Uterus (tissue), 4 donors: ENCODE measurements around the gene SNRNP40. TPM values are rescaled to one million over a fixed set of nuclear protein-coding genes. Genes with fewer than 3 reads are reported as not detected.

Experiments
- DNase-seq, 2 donors: peaks; one replicate each; pipeline ENCODE4 v3.0.0-alpha.2; 2019 to 2020
- H3K27ac ChIP-seq, 2 donors: fragments of 200-600 bp; sonication (generic); 1 replicate in 1 of 2; 2 replicates in 1 of 2; pipeline ENCODE4 v1.5.1; 2016 to 2018
- H3K27me3 ChIP-seq, 2 donors: fragments of 200-600 bp; sonication (generic); one replicate each; pipeline ENCODE4 v1.5.1; 2018 to 2019; ENCODE audit warnings: control low read depth in 1 of 2
- H3K36me3 ChIP-seq, 2 donors: fragments of 200-600 bp; sonication (generic); one replicate each; pipeline ENCODE4 v1.5.1; 2019; ENCODE audit warnings: control low read depth in 1 of 2
- H3K4me1 ChIP-seq, 2 donors: fragments of 200-600 bp; sonication (generic); one replicate each; pipeline ENCODE4 v1.5.1; 2018 to 2019; ENCODE audit warnings: control low read depth in 1 of 2
- H3K4me3 ChIP-seq, 2 donors: fragments of 200-600 bp; sonication (generic); 1 replicate in 1 of 2; 2 replicates in 1 of 2; pipeline ENCODE4 v1.5.1; 2018 to 2019; ENCODE audit warnings: mild to moderate bottlenecking in 1 of 2
- H3K9me3 ChIP-seq, 2 donors: fragments of 200-600 bp; sonication (generic); one replicate each; pipeline ENCODE4 v1.5.1; 2019; ENCODE audit warnings: control low read depth in 1 of 2
- CTCF ChIP-seq, 4 experiments: fragments of 200-600 bp in 2 of 4; fragments of 450-650 bp in 2 of 4; sonication (generic) in 2 of 4; IDR thresholded peaks; one replicate each; pipeline ENCODE4 v1.5.1; 2016 to 2019; ENCODE audit warnings: antibody characterized with exemption in 4 of 4, mild to moderate bottlenecking in 2 of 4, moderate library complexity in 1 of 4
- POLR2A ChIP-seq, 2 donors: fragments of 450-650 bp; IDR thresholded peaks; one replicate each; pipeline ENCODE4 v1.6.1; 2016; ENCODE audit warnings: antibody characterized with exemption in 2 of 2, mild to moderate bottlenecking in 1 of 2, moderate library complexity in 1 of 2
- intact Hi-C: fragments of 100-400 bp; cut with DNase I; formaldehyde crosslinking; loops from one replicate; pipeline ENCODE4 v1.15.1; 2023; ENCODE audit warnings: low total_unique reads
- total RNA-seq, 4 donors: library from RNA; depleted of rRNA in 3 of 4; stranded (reverse); fragments of >200 nt in 3 of 4; gene quantifications; one replicate each; pipeline versions ENCODE4 v1.1.0 to v1.2.4, GENCODE V29; 2014 to 2023
- donor health status: DM: yes; HTN: yes; CAD: no.

The SNRNP40 gene
- total RNA-seq, 4 donors from 2014 or later, result 35.1 to 99.5 (median 58.5) TPM

GRCh38 chr1:31231802-31232201 lies 64.8 kb downstream of the SNRNP40 start:
- H3K4me3 ChIP-seq, result no peak overlapping the region
- intact Hi-C loops, result no loop called here
- H3K9me3 ChIP-seq, result no peaks in the 10 kb centered on the region
- DNase-seq, result no peak
- no peaks in the 10 kb centered on the region for H3K36me3 ChIP-seq
- TF ChIP-seq POLR2A (IDR thresholded peaks at IDR 0.05) (no peak), CTCF (IDR thresholded peaks at IDR 0.05) (no peak)
- H3K27me3 ChIP-seq, result no peaks in the 10 kb centered on the region
- H3K27ac ChIP-seq, result no peak overlapping the region
- H3K4me1 ChIP-seq, result no peaks in the 10 kb centered on the region

- no peaks in the 10 kb centered on the region for H3K4me1 ChIP-seq
- intact Hi-C loops, result no loop called here
- TF ChIP-seq POLR2A (IDR thresholded peaks at IDR 0.05) (no peak), CTCF (IDR thresholded peaks at IDR 0.05) (no peak)
- no peaks in the 10 kb centered on the region for H3K27me3 ChIP-seq
- H3K9me3 ChIP-seq, result no peaks in the 10 kb centered on the region
- DNase-seq, result no peak
- H3K4me3 ChIP-seq, result no peak overlapping the region
- no peak overlapping the region for H3K27ac ChIP-seq
- H3K36me3 ChIP-seq, result no peaks in the 10 kb centered on the region
These were observed 66.2 kb downstream of the SNRNP40 start for GRCh38 chr1:31230378-31230777.

DNA sequence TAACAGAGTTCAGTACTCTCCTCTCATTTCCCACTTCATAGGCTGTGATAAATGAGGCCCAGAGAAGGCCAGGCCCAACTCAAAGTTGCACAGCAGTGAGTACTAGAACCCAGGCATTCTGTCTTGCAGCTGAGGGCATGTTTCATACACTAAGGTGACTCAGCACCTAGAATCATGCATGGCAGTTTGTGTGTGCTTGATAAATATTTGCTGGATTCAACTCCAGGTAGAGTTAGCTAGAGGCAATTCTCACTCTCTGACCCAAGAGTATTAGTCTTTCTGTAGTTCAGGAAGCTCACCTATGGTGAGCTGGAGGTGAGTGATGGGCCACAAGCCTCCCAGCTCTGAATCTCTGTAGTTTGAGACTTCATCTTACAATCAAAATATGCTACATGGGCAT lies 67.6 kb downstream of the SNRNP40 start:
- Histone ChIP-seq H3K36me3 (no peaks in the 10 kb centered on the region), H3K4me3 (no peak overlapping the region), H3K4me1 (no peaks in the 10 kb centered on the region), H3K27ac (no peak overlapping the region), H3K9me3 (no peaks in the 10 kb centered on the region), H3K27me3 (no peaks in the 10 kb centered on the region)
- intact Hi-C loops, result no loop called here
- DNase-seq, result no peak
- no peak for TF ChIP-seq POLR2A (IDR thresholded peaks at IDR 0.05)
- no peak for TF ChIP-seq CTCF (IDR thresholded peaks at IDR 0.05)

GRCh38 chr1:31227891-31228568 lies 68.6 kb downstream of the SNRNP40 start:
- H3K4me3 ChIP-seq, result no peak overlapping the region
- no peak for DNase-seq
- H3K27ac ChIP-seq, result no peak overlapping the region
- H3K9me3 ChIP-seq, result no peaks in the 10 kb centered on the region
- no peaks in the 10 kb centered on the region for H3K36me3 ChIP-seq
- TF ChIP-seq POLR2A (IDR thresholded peaks at IDR 0.05) (no peak), CTCF (IDR thresholded peaks at IDR 0.05) (no peak)
- H3K4me1 ChIP-seq, result no peaks in the 10 kb centered on the region
- no peaks in the 10 kb centered on the region for H3K27me3 ChIP-seq
- intact Hi-C loops, result no loop called here

GRCh38 chr1:31224068-31224467 lies 72.5 kb downstream of the SNRNP40 start:
- Histone ChIP-seq H3K36me3 (no peaks in the 10 kb centered on the region), H3K9me3 (no peaks in the 10 kb centered on the region), H3K4me1 (no peaks in the 10 kb centered on the region), H3K27me3 (no peaks in the 10 kb centered on the region), H3K4me3 (no peak overlapping the region), H3K27ac (no peak overlapping the region)
- no peak for TF ChIP-seq POLR2A (IDR thresholded peaks at IDR 0.05)
- TF ChIP-seq CTCF (IDR thresholded peaks at IDR 0.05), result no peak
- intact Hi-C loops, result no loop called here
- DNase-seq, result no peak
